Ovary (tissue), 9 donors: ENCODE results near the gene EYA3. TPM values are rescaled to one million over a fixed set of nuclear protein-coding genes. Genes with fewer than 3 reads are reported as not detected.

Experiments used
- DNase-seq, 5 donors: peaks; one replicate each; pipeline ENCODE4 v3.0.0-alpha.2; 2019 to 2020
- H3K27ac ChIP-seq, 2 donors: fragments of 200-600 bp; one replicate each; pipeline versions ENCODE4 v1.5.1 to v1.8.0; 2019 to 2022
- H3K27me3 ChIP-seq: fragments of 200-600 bp; one replicate; pipeline ENCODE4 v1.8.0; 2022
- H3K36me3 ChIP-seq: fragments of 200-600 bp; sonication (generic); one replicate; pipeline ENCODE4 v1.5.1; 2019
- H3K4me1 ChIP-seq: one replicate; pipeline ENCODE4 v1.8.1; 2013; ENCODE audit warnings: mild to moderate bottlenecking, moderate library complexity; ENCODE audit not compliant: insufficient read depth
- H3K4me3 ChIP-seq: fragments of 200-600 bp; sonication (generic); one replicate; pipeline ENCODE4 v1.5.1; 2017
- H3K9me3 ChIP-seq, 2 donors: fragments of 200-600 bp in 1 of 2; sonication (generic) in 1 of 2; one replicate each; pipeline versions ENCODE4 v1.5.1 to v1.8.1; 2013 to 2019; ENCODE audit warnings: mild to moderate bottlenecking in 1 of 2, moderate library complexity in 1 of 2
- CTCF ChIP-seq, 3 donors: fragments of 450-650 bp in 2 of 3; fragments of 200-600 bp in 1 of 3; IDR thresholded peaks; one replicate each; pipeline versions ENCODE4 v1.5.1 to v1.8.0; 2016 to 2022; ENCODE audit warnings: antibody characterized with exemption in 3 of 3, mild to moderate bottlenecking in 1 of 3
- EP300 ChIP-seq: sonication (generic); formaldehyde crosslinking; IDR thresholded peaks from one replicate; pipeline ENCODE4 v1.6.1; 2017; ENCODE audit warnings: antibody characterized with exemption
- POLR2A ChIP-seq: fragments of 450-650 bp; IDR thresholded peaks from one replicate; pipeline ENCODE4 v1.6.1; 2017; ENCODE audit warnings: antibody characterized with exemption, mild to moderate bottlenecking, moderate library complexity
- WGBS, 3 donors: extraction: QIAGEN DNeasy Blood & Tissue Kit in 1 of 3; methylation state at CpG; one replicate each; pipeline versions ENCODE4 v1.1.5 to v1.1.7; 2013 to 2017; 5-methylcytosine and 5-hydroxymethylcytosine counted together
- intact Hi-C, 4 donors: fragments of 100-400 bp; cut with DNase I; formaldehyde crosslinking; loops; one replicate each; pipeline versions ENCODE4 v1.11.0 to v1.15.1; 2022 to 2023
- polyA plus RNA-seq, 2 donors: library from polyadenylated mRNA; stranded (reverse); fragments of 200-250 nt in 1 of 2; fragments of 350-450 nt in 1 of 2; fragmentation: Illumina TruSeq in 1 of 2; extraction: RNeasy Lipid Tissue Mini Kit (QIAGEN cat#74804) in 1 of 2; gene quantifications; one replicate each; pipeline ENCODE4 v1.2.3, GENCODE V29; 2013 to 2014
- total RNA-seq, 7 donors: library from RNA; depleted of rRNA in 2 of 7; stranded (reverse); fragments of >200 nt in 2 of 7; fragmentation: NEBNext Ultra II Directional in 3 of 7; extraction: Animal tissue kit (Norgen Biotek cat#: 25700) in 3 of 7; gene quantifications; one replicate each; pipeline versions ENCODE4 v1.1.0 to v1.2.4, GENCODE V29; 2016 to 2023
- donor health status: DM: no; HTN: no; CAD: no; lungs with moderate emphysema.
- donor health status: DM: no; HTN: no; CAD: no.
- donor health status: Bipolar disorder and iron deficiency.
- donor health status: DM: yes; HTN: yes; CAD: no.
- donor health status: DM: no; HTN: no; CAD: no.
- donor health status: DM: yes; HTN: yes; CAD: no.

Gene EYA3
- total and polyA plus RNA-seq, 9 donors = 5.4 to 25.7 (median 14.6) TPM

- no peak overlapping the region for H3K27ac ChIP-seq
- H3K4me3 ChIP-seq = no peak overlapping the region
- H3K9me3 ChIP-seq = no peaks in the 10 kb centered on the region
- H3K27me3 ChIP-seq = no peaks in the 10 kb centered on the region
- 89 to 94% (median 89%) methylated on average over 8 of the region's 8 CpGs for WGBS, 3 donors
- DNase-seq = no peak
- intact Hi-C loops = no loop called here
- H3K4me1 ChIP-seq = no peaks in the 10 kb centered on the region
- TF ChIP-seq POLR2A (no peak), EP300 (no peak), CTCF (IDR thresholded peaks at IDR 0.05) (no peak)
- no peaks in the 10 kb centered on the region for H3K36me3 ChIP-seq
Observed at GRCh38 chr1:28058971-28059878, 29.2 kb downstream of the EYA3 start.

GRCh38 chr1:28058168-28058567, 30.2 kb downstream of the EYA3 start:
- H3K9me3 ChIP-seq = no peaks in the 10 kb centered on the region
- no peaks in the 10 kb centered on the region for H3K4me1 ChIP-seq
- H3K36me3 ChIP-seq = no peaks in the 10 kb centered on the region
- 81 to 86% (median 82%) methylated on average over 4 of the region's 4 CpGs for WGBS, 3 donors
- TF ChIP-seq POLR2A (no peak), EP300 (no peak)
- H3K27me3 ChIP-seq = no peaks in the 10 kb centered on the region
- DNase-seq = no peak
- intact Hi-C loops = no loop called here
- H3K4me3 ChIP-seq = no peak overlapping the region
- no peak overlapping the region for H3K27ac ChIP-seq

DNA sequence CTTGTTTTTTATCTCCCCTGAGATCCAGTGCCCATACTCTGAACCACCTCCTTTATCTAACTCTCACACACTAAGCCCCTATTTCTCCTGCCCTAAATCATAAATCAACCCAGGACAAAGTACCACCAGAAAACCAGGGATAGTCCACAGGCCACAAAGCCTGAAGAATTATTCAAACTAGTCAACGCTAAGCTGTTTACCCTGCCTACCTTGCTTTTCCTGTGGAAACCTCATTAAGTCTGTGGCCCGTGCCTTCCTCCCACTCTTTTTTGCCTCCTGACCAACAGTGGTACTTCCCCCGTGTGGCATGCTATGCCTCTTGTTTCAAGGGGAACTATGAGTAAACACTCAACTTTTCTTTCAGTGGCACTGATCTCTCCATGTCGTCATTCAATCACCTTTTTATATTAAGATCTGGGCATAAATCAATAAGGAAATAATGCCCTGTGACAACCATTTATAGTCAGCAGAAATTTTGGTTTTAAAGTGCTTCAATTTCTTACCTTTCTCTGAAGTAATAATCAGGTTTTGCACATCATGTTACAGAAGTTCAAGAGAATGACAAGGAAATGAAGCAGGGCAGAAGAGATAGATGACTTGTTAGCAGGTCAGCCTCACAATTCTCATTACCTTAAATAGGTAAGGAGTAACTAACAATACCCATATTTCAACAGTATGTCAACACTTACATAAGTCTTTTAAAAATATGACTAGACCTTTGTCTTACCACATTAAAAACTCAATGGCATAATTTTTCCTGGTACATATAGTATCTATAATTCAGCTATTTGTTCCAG, 32.1 kb downstream of the EYA3 start:
- Histone ChIP-seq H3K27ac (no peak overlapping the region), H3K4me1 (no peaks in the 10 kb centered on the region), H3K27me3 (no peaks in the 10 kb centered on the region), H3K36me3 (no peaks in the 10 kb centered on the region), H3K9me3 (no peaks in the 10 kb centered on the region), H3K4me3 (no peak overlapping the region)
- DNase-seq = no peak
- WGBS, 3 donors = 62 to 72% (median 70%) methylated on average over 4 of the region's 4 CpGs
- intact Hi-C loops = no loop called here
- no peak for TF ChIP-seq EP300
- TF ChIP-seq CTCF (IDR thresholded peaks at IDR 0.05) = no peak
- TF ChIP-seq POLR2A = no peak

DNA sequence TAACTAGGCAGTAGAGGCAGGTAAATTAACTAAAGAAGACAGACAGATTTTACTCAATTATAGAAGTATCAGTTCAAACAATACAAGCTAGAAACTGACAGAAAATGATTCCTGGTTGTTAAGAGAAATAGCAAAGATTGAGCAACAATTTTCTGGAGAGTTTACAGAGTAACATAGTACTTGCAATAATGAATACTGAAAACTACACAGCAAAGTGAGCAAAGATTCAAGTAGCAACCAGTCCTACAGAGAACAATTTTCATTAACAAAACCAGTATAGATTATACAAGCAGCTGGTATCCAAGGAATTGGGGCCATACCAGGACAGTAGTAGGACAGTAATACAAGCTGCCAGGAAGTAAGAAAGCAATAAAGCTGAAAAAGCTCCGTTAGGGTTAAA, 37.6 kb downstream of the EYA3 start:
- H3K4me1 ChIP-seq = no peaks in the 10 kb centered on the region
- H3K27me3 ChIP-seq = no peaks in the 10 kb centered on the region
- H3K27ac ChIP-seq = no peak overlapping the region
- WGBS, 3 donors = 79 to 86% (median 80%) methylated on average over 1 of the region's 1 CpG
- TF ChIP-seq POLR2A = no peak
- TF ChIP-seq EP300 = no peak
- TF ChIP-seq CTCF (IDR thresholded peaks at IDR 0.05) = no peak
- H3K9me3 ChIP-seq = no peaks in the 10 kb centered on the region
- no peaks in the 10 kb centered on the region for H3K36me3 ChIP-seq
- no peak overlapping the region for H3K4me3 ChIP-seq
- intact Hi-C loops = no loop called here
- DNase-seq = no peak
